Keratinocyte (primary cell): Measurements from ENCODE around the gene ACVR1B. TPM values are rescaled to one million over a fixed set of nuclear protein-coding genes. Genes with fewer than 3 reads are reported as not detected.

ENCODE experiments used
- DNase-seq: peaks from one replicate; pipeline ENCODE4 v3.0.0-alpha.2; 2011; ENCODE audit warnings: low read depth, missing footprints, low spot score
- FAIRE-seq: peaks from 2 replicates; lab custom pipeline; 2011; peaks lifted over from hg19 to GRCh38; lab: Jason Lieb, UNC
- H2AFZ ChIP-seq: 2 replicates; pipeline ENCODE4 v1.6.0; 2012; ENCODE audit warnings: low read length, control low read depth, inconsistent platforms; ENCODE audit not compliant: control insufficient read depth
- H3K27ac ChIP-seq: 2 replicates; pipeline ENCODE4 v1.5.1; 2011; ENCODE audit warnings: low read length; ENCODE audit not compliant: control insufficient read depth, insufficient read depth
- H3K27me3 ChIP-seq: 3 replicates; pipeline ENCODE4 v1.6.0; 2011; ENCODE audit warnings: low read length; ENCODE audit not compliant: control insufficient read depth, insufficient read depth; ENCODE audit errors: extremely low read depth
- H3K36me3 ChIP-seq, 2 experiments: 2 replicates in 1 of 2; 3 replicates in 1 of 2; pipeline ENCODE4 v1.5.1; 2011; ENCODE audit warnings: low read length in 2 of 2, mild to moderate bottlenecking in 1 of 2; ENCODE audit not compliant: control insufficient read depth in 2 of 2, insufficient read depth in 2 of 2; ENCODE audit errors: extremely low read depth in 1 of 2
- H3K4me1 ChIP-seq: 3 replicates; pipeline ENCODE4 v1.5.1; 2011; ENCODE audit warnings: low read length; ENCODE audit not compliant: control insufficient read depth, insufficient read depth; ENCODE audit errors: extremely low read depth
- H3K4me2 ChIP-seq: 3 replicates; pipeline ENCODE4 v1.6.0; 2011; ENCODE audit warnings: low read depth, low read length; ENCODE audit not compliant: control insufficient read depth, insufficient read depth; ENCODE audit errors: extremely low read depth
- H3K4me3 ChIP-seq, 3 experiments: fragments of 200-600 bp in 1 of 3; sonication (generic) in 1 of 3; 2 replicates in 2 of 3; 3 replicates in 1 of 3; pipeline ENCODE4 v1.5.1; 2011 to 2016; ENCODE audit warnings: low read length in 3 of 3, mild to moderate bottlenecking in 3 of 3, control low read depth in 2 of 3, inconsistent platforms in 1 of 3, low read depth in 1 of 3, mixed read lengths in 1 of 3, mixed run types in 1 of 3, moderate library complexity in 1 of 3; ENCODE audit not compliant: control insufficient read depth in 2 of 3, insufficient read depth in 2 of 3; ENCODE audit errors: extremely low read depth in 1 of 3
- H3K79me2 ChIP-seq: 2 replicates; pipeline ENCODE4 v1.6.0; 2012; ENCODE audit warnings: low read length; ENCODE audit not compliant: control insufficient read depth, insufficient read depth
- H3K9ac ChIP-seq: 3 replicates; pipeline ENCODE4 v1.6.0; 2011; ENCODE audit warnings: low read length; ENCODE audit not compliant: control insufficient read depth, insufficient read depth; ENCODE audit errors: extremely low read depth
- H3K9me1 ChIP-seq: 3 replicates; pipeline ENCODE4 v1.6.0; 2011; ENCODE audit warnings: low read length; ENCODE audit not compliant: control insufficient read depth, insufficient read depth; ENCODE audit errors: extremely low read depth
- H3K9me3 ChIP-seq: 2 replicates; pipeline ENCODE4 v1.5.1; 2012; ENCODE audit warnings: low read depth, low read length; ENCODE audit not compliant: control insufficient read depth
- H4K20me1 ChIP-seq: 3 replicates; pipeline ENCODE4 v1.6.0; 2011; ENCODE audit warnings: low read length; ENCODE audit not compliant: control insufficient read depth, insufficient read depth; ENCODE audit errors: extremely low read depth
- EZH2 ChIP-seq: IDR thresholded peaks from one replicate; pipeline ENCODE4 v1.6.1; 2012; ENCODE audit warnings: inconsistent platforms, mild to moderate bottlenecking, low read length, moderate library complexity
- dilution Hi-C: fragments of 300-500 bp; cut with MboI; formaldehyde crosslinking; loops from one replicate; pipeline ENCODE4 v1.7.0; 2020; ENCODE audit warnings: low sequenced_read_pairs; ENCODE audit not compliant: extremely low pct_ligation_motif_present
- polyA plus RNA-seq, 5 experiments: library from polyadenylated mRNA; depleted of rRNA in 3 of 5; stranded (reverse) in 3 of 5; stranded (forward) in 1 of 5; unstranded in 1 of 5; fragments of >200 nt; gene quantifications; 1 replicate in 1 of 5; 2 replicates in 3 of 5; 3 replicates in 1 of 5; pipeline versions ENCODE4 v1.2.1 to v1.2.3, GENCODE V29; 2011 to 2012; ENCODE audit warnings: missing spikeins in 2 of 5, low read depth in 1 of 5, low replicate concordance in 1 of 5
- TF ChIP-seq, protein P1 (sequence below), 3 experiments: IDR thresholded peaks in 1 of 3; conservative IDR thresholded peaks in 1 of 3; optimal IDR thresholded peaks in 1 of 3; 2 replicates in 2 of 3; 3 replicates in 1 of 3; pipeline versions ENCODE3 to v1.5.1; 2011; ENCODE audit warnings: low read length in 3 of 3, mild to moderate bottlenecking in 3 of 3, moderate library complexity in 2 of 3, control low read depth in 1 of 3, inconsistent platforms in 1 of 3; ENCODE audit not compliant: insufficient read depth in 2 of 3; ENCODE audit errors: extremely low read depth in 1 of 3

ACVR1B gene
- polyA plus RNA-seq, 1 donor (not counting 4 experiments of a cell fraction or from before 2014, with no cell fraction given) = 12.7 TPM

- H3K27me3 ChIP-seq = no peaks in the 10 kb centered on the region
- FAIRE-seq (no peak), DNase-seq (no peak)
- no peaks in the 10 kb centered on the region for H3K9me1 ChIP-seq
- H3K9ac ChIP-seq = no peak overlapping the region
- dilution Hi-C loops = no loop called here
- H3K9me3 ChIP-seq = no peaks in the 10 kb centered on the region
- H3K27ac ChIP-seq = no peak overlapping the region
- no peaks in the 10 kb centered on the region for H3K79me2 ChIP-seq
- H3K4me2 ChIP-seq = no peak overlapping the region
- H3K4me1 ChIP-seq = no peaks in the 10 kb centered on the region
- H2AFZ ChIP-seq = no peak overlapping the region
- TF ChIP-seq, protein P1, sequence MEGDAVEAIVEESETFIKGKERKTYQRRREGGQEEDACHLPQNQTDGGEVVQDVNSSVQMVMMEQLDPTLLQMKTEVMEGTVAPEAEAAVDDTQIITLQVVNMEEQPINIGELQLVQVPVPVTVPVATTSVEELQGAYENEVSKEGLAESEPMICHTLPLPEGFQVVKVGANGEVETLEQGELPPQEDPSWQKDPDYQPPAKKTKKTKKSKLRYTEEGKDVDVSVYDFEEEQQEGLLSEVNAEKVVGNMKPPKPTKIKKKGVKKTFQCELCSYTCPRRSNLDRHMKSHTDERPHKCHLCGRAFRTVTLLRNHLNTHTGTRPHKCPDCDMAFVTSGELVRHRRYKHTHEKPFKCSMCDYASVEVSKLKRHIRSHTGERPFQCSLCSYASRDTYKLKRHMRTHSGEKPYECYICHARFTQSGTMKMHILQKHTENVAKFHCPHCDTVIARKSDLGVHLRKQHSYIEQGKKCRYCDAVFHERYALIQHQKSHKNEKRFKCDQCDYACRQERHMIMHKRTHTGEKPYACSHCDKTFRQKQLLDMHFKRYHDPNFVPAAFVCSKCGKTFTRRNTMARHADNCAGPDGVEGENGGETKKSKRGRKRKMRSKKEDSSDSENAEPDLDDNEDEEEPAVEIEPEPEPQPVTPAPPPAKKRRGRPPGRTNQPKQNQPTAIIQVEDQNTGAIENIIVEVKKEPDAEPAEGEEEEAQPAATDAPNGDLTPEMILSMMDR (optimal IDR thresholded peaks at IDR 0.05 in 1 of 3, IDR thresholded peaks at IDR 0.05 in 1 of 3, conservative IDR thresholded peaks at IDR 0.05 in 1 of 3; ENCODE audit: extremely low read depth in 1 of 3, insufficient read depth in 2 of 3, low read length in 3 of 3) = no peak
- no peak for TF ChIP-seq EZH2
- no peak overlapping the region for H3K4me3 ChIP-seq
- no peaks in the 10 kb centered on the region for H4K20me1 ChIP-seq
- peaks cover 25 to 26% of the 10 kb centered on the region in 2 experiments for H3K36me3 ChIP-seq
Measured at GRCh38 chr12:51986834-51987233, 35.3 kb downstream of the ACVR1B start.

DNA sequence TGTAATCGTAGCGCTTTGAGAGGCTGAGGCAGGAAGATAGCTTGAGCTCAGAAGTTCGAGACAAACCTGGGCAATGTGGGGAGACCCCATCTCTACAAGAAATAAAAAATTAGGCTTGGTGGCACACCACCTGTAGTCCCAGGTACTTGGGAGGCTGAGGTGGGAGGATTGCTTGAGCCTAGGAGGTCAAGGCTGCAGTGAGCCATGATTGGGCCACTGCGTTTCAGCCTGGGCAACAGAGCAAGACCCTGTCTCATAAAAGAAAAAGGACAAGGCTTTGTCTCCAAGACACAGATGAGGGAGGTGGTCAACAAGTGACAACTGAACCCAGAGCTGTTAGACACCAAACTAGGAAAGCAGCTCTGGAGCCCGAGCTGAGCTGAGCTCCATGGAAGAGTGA is 40.7 kb downstream of the ACVR1B start:
- H3K4me3 ChIP-seq = no peak overlapping the region
- dilution Hi-C loops = no loop called here
- no peaks in the 10 kb centered on the region for H3K27me3 ChIP-seq
- no peak for FAIRE-seq
- H3K4me2 ChIP-seq = no peak overlapping the region
- H3K9me3 ChIP-seq = no peaks in the 10 kb centered on the region
- TF ChIP-seq, protein P1 (optimal IDR thresholded peaks at IDR 0.05 in 1 of 3, IDR thresholded peaks at IDR 0.05 in 1 of 3, conservative IDR thresholded peaks at IDR 0.05 in 1 of 3; ENCODE audit: extremely low read depth in 1 of 3, insufficient read depth in 2 of 3, low read length in 3 of 3) = no peak
- TF ChIP-seq EZH2 = no peak
- no peaks in the 10 kb centered on the region for H3K9me1 ChIP-seq
- no peaks in the 10 kb centered on the region for H3K79me2 ChIP-seq
- no peaks in the 10 kb centered on the region for H4K20me1 ChIP-seq
- no peaks in the 10 kb centered on the region for H3K4me1 ChIP-seq
- H3K36me3 ChIP-seq = peaks cover 10 to 30% of the 10 kb centered on the region in 2 experiments
- H3K9ac ChIP-seq = no peak overlapping the region
- no peak overlapping the region for H2AFZ ChIP-seq
- no peak for DNase-seq
- no peak overlapping the region for H3K27ac ChIP-seq
